Activated CD4-positive, alpha-beta memory T cell treated with anti-CD3 and anti-CD28 coated beads, Interleukin-2, amount 10 ng/mL, durations not matched to agents 7 days and 5 days (primary cell): ENCODE data around the gene ZNF536. TPM values are rescaled to one million over a fixed set of nuclear protein-coding genes. Genes with fewer than 3 reads are reported as not detected.

ENCODE experiments used
- CTCF ChIA-PET: fragments of 350-600 bp; sonication (Branson Sonifier 250); formaldehyde crosslinking; loops from one replicate; lab custom pipeline; 2021; ENCODE audit warnings: antibody characterized with exemption, inconsistent platforms; lab: Charles Lee
- POLR2A ChIA-PET: fragments of 350-600 bp; sonication (Branson Sonifier 250); formaldehyde crosslinking; loops from one replicate; lab custom pipeline; 2021; ENCODE audit warnings: antibody characterized with exemption; lab: Charles Lee
- DNase-seq: peaks from one replicate; pipeline ENCODE4 v3.0.0-alpha.2; 2020
- H3K27ac Mint-ChIP-seq: one replicate; pipeline ENCODE4 v1.8.0; 2021; ENCODE audit warnings: mild to moderate bottlenecking, mixed read lengths
- H3K27me3 Mint-ChIP-seq: one replicate; pipeline ENCODE4 v1.8.0; 2021; ENCODE audit warnings: mixed read lengths
- H3K36me3 Mint-ChIP-seq: one replicate; pipeline ENCODE4 v1.8.0; 2021; ENCODE audit warnings: low read depth, mixed read lengths
- H3K4me1 Mint-ChIP-seq: one replicate; pipeline ENCODE4 v1.8.0; 2021; ENCODE audit warnings: mixed read lengths
- H3K4me3 Mint-ChIP-seq: one replicate; pipeline ENCODE4 v1.8.0; 2021; ENCODE audit warnings: mild to moderate bottlenecking, mixed read lengths
- H3K9me3 Mint-ChIP-seq: one replicate; pipeline ENCODE4 v1.8.0; 2021; ENCODE audit warnings: mixed read lengths
- total RNA-seq, 2 experiments: library from RNA; stranded (reverse); gene quantifications; one replicate each; pipeline ENCODE4 v1.2.3, GENCODE V29; 2021

Gene ZNF536
- total RNA-seq, 2 experiments from 2014 or later = not detected

DNA sequence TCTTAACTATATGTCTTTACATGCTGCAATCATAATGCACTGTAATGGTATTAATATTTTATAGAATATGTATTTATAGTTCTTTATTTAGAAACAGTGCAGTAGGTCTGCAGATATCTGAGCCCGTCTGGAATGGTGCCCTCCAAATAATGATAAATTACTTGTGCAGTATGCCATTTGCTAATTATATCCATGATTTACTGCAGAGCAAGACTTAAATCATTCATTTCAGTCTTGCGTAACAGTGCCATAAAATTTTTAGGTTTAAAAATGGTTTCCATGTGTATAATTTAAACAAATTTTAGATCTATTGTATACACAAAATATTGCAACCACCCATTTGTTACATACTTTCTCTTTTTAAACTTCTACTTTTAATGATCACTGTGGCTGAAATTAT lies 175.1 kb downstream of the ZNF536 start:
- POLR2A ChIA-PET = no interaction called here
- Mint-ChIP-seq H3K4me1 (no peaks in the 10 kb centered on the region), H3K9me3 (no peaks in the 10 kb centered on the region), H3K27ac (no peak overlapping the region), H3K27me3 (peaks cover 1% of the 10 kb centered on the region), H3K4me3 (no peak overlapping the region), H3K36me3 (no peaks in the 10 kb centered on the region)
- CTCF ChIA-PET = no interaction called here
- no peak for DNase-seq

DNA sequence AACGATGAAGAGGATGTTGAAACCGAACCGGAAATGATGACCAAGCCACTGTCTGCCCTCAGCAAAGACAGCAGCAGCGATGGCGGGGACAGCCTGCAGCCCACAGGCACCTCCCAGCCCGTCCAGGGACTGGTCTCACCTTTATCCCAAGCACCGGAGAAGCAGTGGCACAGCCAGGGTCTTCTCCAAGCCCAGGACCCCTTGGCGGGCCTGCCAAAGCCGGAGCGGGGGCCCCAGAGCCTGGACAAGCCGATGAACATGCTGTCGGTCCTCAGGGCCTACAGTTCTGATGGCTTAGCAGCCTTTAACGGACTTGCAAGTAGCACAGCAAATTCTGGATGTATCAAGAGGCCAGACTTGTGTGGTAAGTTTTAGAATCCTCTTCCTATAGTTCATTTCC lies 177.0 kb downstream of the ZNF536 start:
- Mint-ChIP-seq H3K9me3 (no peaks in the 10 kb centered on the region), H3K27me3 (peaks cover 1% of the 10 kb centered on the region), H3K4me3 (no peak overlapping the region), H3K4me1 (no peaks in the 10 kb centered on the region), H3K27ac (no peak overlapping the region), H3K36me3 (no peaks in the 10 kb centered on the region)
- ChIA-PET CTCF (no interaction called here), POLR2A (no interaction called here)
- no peak for DNase-seq

DNA sequence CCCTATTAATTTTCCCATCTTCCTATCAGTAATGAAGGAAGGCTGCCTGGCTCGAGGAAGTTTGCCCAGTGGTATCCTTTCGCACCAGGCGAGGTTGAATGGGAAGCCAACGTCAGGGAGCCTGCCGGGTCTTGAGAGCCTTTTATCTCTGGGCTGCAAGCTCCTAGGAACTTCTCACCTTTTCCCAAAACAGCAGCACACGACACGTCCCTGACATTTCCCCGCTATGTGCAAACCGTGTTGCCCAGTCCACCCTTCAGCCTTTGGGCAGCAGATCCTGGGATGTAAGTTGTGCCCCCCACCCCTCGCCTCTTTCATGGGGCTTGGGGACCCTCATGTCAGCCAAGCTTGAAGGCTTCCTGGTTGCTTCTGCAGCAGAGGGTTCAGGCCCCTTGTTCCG lies 179.1 kb downstream of the ZNF536 start:
- H3K4me3 Mint-ChIP-seq = no peak overlapping the region

DNA sequence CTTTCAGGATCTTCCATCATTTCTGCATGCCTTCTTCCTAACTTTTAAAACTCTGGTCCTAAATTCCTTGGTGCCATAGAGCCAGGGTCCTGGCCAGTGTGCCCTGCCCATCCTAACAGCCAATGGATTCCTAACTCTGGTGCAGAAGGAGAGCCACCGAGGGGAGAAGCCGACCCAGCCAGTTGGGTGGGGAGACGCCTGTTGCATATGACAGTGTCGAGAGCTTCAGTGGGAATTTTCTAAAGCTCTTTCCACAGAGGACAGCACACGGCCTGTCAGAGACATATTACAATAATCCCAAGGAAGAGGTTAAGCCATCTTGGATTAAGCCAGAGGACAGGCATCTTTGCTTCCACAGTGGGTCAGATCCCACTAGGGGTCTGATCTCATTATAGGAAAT lies 180.4 kb downstream of the ZNF536 start:
- ChIA-PET CTCF (no interaction called here), POLR2A (no interaction called here)
- no peak overlapping the region for H3K27ac Mint-ChIP-seq
- peaks cover 1% of the 10 kb centered on the region for H3K27me3 Mint-ChIP-seq
- H3K4me3 Mint-ChIP-seq = no peak overlapping the region
- no peaks in the 10 kb centered on the region for H3K36me3 Mint-ChIP-seq
- no peaks in the 10 kb centered on the region for H3K4me1 Mint-ChIP-seq
- H3K9me3 Mint-ChIP-seq = no peaks in the 10 kb centered on the region
- DNase-seq = no peak

More for the DNA sequence above, 179.1 kb downstream of the ZNF536 start:
- H3K9me3 Mint-ChIP-seq = no peaks in the 10 kb centered on the region
- ChIA-PET POLR2A (no interaction called here), CTCF (no interaction called here)
- DNase-seq = no peak
- no peaks in the 10 kb centered on the region for H3K36me3 Mint-ChIP-seq
- H3K27ac Mint-ChIP-seq = no peak overlapping the region
- peaks cover 1% of the 10 kb centered on the region for H3K27me3 Mint-ChIP-seq
- no peaks in the 10 kb centered on the region for H3K4me1 Mint-ChIP-seq

DNA sequence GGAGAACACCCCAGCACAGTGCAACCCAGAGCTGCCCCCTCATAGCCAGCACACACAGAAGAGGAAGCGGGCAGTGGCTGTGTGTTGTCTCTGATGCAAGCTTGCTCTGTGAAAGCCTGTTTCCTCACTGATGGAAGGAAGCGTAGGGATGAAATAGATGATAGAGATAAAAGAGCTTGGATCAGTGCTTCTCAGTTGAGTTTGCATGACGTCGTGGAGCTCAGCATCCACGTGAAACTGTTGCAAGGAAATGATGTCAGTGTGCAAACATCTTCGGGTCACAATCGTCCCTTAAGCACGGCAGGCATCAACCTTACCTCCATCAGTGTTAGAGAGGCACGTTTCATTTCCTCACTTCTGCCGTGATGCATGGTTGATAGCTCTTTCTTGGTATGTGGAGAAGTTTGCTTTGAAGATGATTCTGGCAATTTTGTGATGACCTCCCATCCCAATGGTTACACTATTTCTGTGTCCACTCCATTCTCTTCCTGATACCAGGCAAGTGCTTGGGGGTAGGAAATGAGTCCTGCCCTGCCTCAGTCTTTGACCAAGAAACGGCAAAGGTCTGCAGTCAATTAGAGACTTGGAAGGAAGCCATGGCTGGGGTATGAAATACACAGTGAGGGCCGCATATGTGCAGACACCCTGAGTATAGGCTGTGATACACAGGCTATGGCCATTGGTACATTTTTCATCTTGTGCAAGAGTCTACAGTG lies 183.0 kb downstream of the ZNF536 start:
- Mint-ChIP-seq H3K27ac (no peak overlapping the region), H3K9me3 (no peaks in the 10 kb centered on the region), H3K4me1 (no peaks in the 10 kb centered on the region), H3K27me3 (peaks cover 1% of the 10 kb centered on the region), H3K36me3 (no peaks in the 10 kb centered on the region), H3K4me3 (no peak overlapping the region)
- ChIA-PET CTCF (no interaction called here), POLR2A (no interaction called here)
- no peak for DNase-seq

DNA sequence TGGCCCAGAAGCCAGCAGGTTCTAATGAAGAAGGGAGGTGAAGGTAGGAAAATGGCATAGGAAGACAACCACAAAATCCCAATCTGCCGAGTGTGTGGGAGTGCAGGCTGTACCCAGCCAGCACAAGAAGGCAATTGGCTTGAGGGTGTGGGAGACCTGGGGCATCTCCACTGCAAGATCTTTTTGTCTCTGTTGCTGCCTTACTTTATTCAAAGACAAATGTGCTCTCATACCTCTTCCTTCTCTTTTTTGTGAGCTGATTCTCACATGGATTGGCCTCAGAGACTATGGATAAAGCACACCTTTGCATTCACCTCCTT lies 183.6 kb downstream of the ZNF536 start:
- CTCF ChIA-PET = no interaction called here
- POLR2A ChIA-PET = no interaction called here
- H3K27me3 Mint-ChIP-seq = no peaks in the 10 kb centered on the region

DNA sequence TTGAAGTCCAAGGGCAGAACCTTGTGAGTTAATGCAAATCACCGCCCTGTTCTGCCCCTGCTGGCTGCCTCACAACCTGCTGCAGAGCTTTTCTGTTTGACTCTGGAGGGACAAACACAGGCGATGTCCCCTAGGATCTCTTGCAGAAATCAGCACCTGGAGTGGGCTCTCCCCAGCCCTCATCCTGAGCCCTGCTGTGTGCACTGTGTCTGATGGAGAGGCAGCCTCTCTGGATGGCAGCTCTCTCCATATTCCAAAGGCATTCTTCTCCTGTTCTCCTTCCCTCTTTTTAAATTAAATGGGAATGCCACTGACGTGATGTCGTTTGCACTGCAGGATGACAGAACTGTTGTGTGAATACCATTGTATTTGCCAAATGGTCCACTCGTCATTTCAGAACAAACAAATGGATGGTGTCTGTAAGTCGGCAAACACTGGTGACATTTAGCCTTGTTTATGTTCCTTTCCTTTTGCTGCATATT lies 184.1 kb downstream of the ZNF536 start:
- H3K4me1 Mint-ChIP-seq = no peaks in the 10 kb centered on the region
- H3K36me3 Mint-ChIP-seq = no peaks in the 10 kb centered on the region
- no peak overlapping the region for H3K27ac Mint-ChIP-seq
- ChIA-PET POLR2A (no interaction called here), CTCF (no interaction called here)
- DNase-seq = no peak
- no peak overlapping the region for H3K4me3 Mint-ChIP-seq
- no peaks in the 10 kb centered on the region for H3K27me3 Mint-ChIP-seq
- no peaks in the 10 kb centered on the region for H3K9me3 Mint-ChIP-seq

More for the DNA sequence above, 183.6 kb downstream of the ZNF536 start:
- DNase-seq = no peak
- Mint-ChIP-seq H3K4me3 (no peak overlapping the region), H3K36me3 (no peaks in the 10 kb centered on the region), H3K4me1 (no peaks in the 10 kb centered on the region), H3K9me3 (no peaks in the 10 kb centered on the region), H3K27ac (no peak overlapping the region)

DNA sequence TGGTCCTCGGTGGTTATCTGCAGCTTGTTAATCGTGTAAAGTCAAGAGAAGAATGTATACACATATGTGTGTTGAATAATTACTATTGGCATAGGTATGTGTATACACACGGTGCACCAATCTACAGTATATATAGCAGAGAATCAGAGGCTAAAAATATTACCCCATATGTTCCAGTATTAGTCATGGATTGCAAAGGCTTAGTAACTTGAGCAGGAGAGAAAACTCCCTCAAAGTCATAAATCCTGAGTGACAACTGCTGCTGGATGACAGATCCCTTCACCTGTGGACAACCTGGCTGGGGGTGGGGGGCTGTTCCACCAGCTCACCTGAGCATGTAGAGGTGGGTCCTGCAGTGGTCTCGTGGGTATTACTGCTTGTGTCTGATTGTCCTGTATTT lies 185.0 kb downstream of the ZNF536 start:
- Mint-ChIP-seq H3K9me3 (no peaks in the 10 kb centered on the region), H3K4me1 (no peaks in the 10 kb centered on the region), H3K27ac (no peak overlapping the region), H3K4me3 (no peak overlapping the region), H3K27me3 (no peaks in the 10 kb centered on the region), H3K36me3 (no peaks in the 10 kb centered on the region)
- ChIA-PET POLR2A (no interaction called here), CTCF (no interaction called here)
- no peak for DNase-seq

DNA sequence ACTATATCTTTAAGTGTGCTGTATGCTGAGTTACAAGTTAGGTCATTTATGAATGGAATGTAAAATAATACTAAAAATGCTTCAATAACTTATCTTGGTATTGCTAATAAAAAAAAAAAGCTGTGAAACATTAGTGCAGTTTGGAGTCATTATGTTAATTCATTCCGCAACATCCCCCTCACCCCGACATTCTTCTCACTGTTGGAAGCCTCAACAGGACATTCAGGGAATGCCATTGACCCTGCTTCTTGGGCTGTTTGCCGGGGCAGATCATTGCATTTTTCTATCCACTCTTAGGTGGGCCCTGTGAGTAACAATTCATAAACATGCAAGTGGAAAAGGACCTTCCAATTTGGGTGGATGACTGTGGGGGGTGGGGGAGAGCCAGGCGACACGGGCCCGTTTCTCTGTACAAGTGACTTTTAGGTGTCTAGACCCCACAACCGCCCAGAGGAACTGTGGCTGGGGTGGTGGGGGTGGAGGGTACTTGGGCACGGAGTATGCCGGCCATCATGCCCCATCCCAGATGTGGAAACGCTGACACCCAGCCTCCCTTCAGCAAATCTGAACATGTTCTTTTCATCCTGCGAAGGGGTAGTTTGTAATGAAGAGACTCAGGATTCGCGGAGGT lies 185.9 kb downstream of the ZNF536 start:
- ChIA-PET POLR2A (no interaction called here), CTCF (no interaction called here)

DNA sequence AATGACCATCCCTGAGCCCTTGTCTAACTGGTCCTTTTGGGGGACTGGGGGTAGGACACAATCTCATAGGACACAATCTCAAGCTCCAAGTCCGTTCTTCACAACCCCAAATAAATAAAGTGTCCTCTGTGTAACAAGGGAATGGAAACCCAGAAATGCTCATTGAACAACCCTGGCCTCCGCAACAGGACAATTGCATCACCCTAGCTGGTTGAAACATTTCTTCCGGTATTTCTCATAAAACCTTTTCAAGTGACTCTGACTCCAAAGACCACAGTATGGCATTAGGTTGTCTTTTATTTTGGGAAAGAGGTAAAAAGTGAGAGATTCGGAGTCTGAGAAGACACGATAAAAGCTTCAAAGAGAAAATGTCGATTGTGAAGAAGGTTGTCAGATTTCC lies 186.6 kb downstream of the ZNF536 start:
- Mint-ChIP-seq H3K4me3 (no peak overlapping the region), H3K36me3 (no peaks in the 10 kb centered on the region), H3K27me3 (no peaks in the 10 kb centered on the region), H3K27ac (no peak overlapping the region), H3K4me1 (no peaks in the 10 kb centered on the region), H3K9me3 (no peaks in the 10 kb centered on the region)
- DNase-seq = no peak
- ChIA-PET POLR2A (no interaction called here), CTCF (no interaction called here)

More for the DNA sequence above, 185.9 kb downstream of the ZNF536 start:
- Mint-ChIP-seq H3K27ac (no peak overlapping the region), H3K4me1 (no peaks in the 10 kb centered on the region), H3K27me3 (no peaks in the 10 kb centered on the region), H3K36me3 (no peaks in the 10 kb centered on the region), H3K4me3 (no peak overlapping the region), H3K9me3 (no peaks in the 10 kb centered on the region)
- no peak for DNase-seq

DNA sequence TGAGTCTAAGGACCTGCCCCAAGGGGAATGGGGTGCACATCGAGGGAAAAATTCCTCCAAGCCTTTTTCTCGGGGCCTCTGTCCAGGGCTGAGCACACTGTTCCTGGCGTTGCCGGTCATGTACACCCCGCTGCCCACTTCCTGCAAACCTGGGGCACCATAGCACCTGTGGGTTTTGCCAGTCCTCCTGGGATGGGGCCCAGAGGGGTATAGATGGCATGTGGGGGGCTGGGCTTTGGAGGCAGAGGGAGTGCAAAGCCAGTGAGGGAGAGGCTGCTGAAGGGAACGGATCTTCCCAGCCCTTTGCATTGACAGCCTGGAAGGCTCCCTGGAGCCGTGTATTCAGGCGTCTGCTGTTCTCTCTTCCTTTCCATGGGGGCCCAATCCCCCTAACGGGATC lies 187.3 kb downstream of the ZNF536 start:
- Mint-ChIP-seq H3K4me3 (no peak overlapping the region), H3K27ac (no peak overlapping the region), H3K4me1 (no peaks in the 10 kb centered on the region), H3K9me3 (no peaks in the 10 kb centered on the region), H3K27me3 (no peaks in the 10 kb centered on the region), H3K36me3 (no peaks in the 10 kb centered on the region)
- CTCF ChIA-PET = no interaction called here
- DNase-seq = no peak
- POLR2A ChIA-PET = no interaction called here

DNA sequence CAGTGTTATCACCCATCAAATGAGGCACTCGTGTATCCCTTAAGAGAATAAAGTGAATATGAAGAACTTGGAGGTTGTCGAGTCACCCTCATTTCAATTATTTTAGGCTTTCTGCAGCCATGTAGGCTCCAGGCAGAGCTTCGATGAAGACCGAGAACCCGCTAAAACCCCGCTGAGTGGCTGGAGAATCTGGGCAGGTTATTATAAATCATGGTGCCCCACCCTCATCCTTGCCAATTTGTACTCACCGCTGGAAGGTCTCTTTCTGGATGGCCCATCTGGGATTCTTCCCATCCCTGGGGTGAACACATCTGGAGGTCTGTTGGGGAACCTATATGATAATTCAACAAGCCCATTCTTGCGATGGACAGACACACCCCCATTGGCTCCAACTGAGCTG lies 190.8 kb downstream of the ZNF536 start:
- H3K4me1 Mint-ChIP-seq = no peaks in the 10 kb centered on the region
- POLR2A ChIA-PET = no interaction called here
- CTCF ChIA-PET = no interaction called here
- no peak for DNase-seq
- no peaks in the 10 kb centered on the region for H3K36me3 Mint-ChIP-seq
- no peak overlapping the region for H3K27ac Mint-ChIP-seq
- H3K27me3 Mint-ChIP-seq = no peaks in the 10 kb centered on the region
- no peaks in the 10 kb centered on the region for H3K9me3 Mint-ChIP-seq
- H3K4me3 Mint-ChIP-seq = no peak overlapping the region

DNA sequence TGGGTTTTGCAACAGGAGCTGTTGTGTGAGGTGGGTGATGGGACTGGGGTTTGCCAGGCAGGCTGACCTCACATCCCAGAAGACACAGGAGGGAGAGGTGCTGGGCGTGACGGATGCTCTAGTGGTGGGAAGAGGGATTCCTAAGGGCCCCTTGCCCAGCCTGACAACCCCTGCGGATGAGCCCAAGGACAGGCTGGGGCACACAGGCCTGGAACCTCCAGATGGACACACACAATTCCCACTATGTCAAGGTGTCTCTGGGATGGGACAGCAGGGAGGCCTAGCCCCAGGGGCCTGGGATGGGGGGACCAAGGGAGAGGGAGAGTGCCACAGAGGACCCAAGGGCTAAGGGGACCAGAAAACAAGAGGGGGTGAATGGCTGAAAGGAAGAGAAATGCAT lies 191.5 kb downstream of the ZNF536 start:
- DNase-seq = no peak
- no peak overlapping the region for H3K27ac Mint-ChIP-seq
- H3K4me3 Mint-ChIP-seq = no peak overlapping the region
- H3K27me3 Mint-ChIP-seq = no peaks in the 10 kb centered on the region
- H3K4me1 Mint-ChIP-seq = no peaks in the 10 kb centered on the region
- H3K36me3 Mint-ChIP-seq = no peaks in the 10 kb centered on the region
- POLR2A ChIA-PET = no interaction called here
- CTCF ChIA-PET = no interaction called here
- no peaks in the 10 kb centered on the region for H3K9me3 Mint-ChIP-seq

DNA sequence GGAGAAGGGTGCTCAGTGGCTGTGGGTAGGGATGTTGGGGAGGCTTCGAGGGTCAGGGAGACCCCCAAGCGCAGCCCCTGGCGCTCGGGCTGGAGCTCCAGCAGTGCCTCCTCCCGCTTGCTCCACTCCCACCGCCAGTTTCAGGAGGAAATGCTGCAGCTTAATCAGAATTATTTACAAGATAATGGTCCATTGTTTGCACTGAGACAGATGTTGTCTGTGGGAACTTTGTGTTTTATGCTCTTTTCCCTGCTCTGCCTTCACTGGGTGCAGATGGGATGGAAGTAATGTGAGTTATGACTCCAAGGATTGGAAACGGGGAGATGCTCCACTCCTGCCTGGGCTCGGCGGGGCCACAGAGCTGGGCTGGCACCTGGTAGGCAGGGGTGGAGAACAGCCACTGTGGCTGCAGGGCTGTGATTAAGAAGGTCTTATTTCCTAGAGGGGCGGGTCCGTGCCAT lies 192.4 kb downstream of the ZNF536 start:
- no peaks in the 10 kb centered on the region for H3K4me1 Mint-ChIP-seq
- CTCF ChIA-PET = no interaction called here
- no peak for DNase-seq
- H3K27ac Mint-ChIP-seq = no peak overlapping the region
- H3K27me3 Mint-ChIP-seq = no peaks in the 10 kb centered on the region
- H3K36me3 Mint-ChIP-seq = no peaks in the 10 kb centered on the region
- POLR2A ChIA-PET = no interaction called here
- no peaks in the 10 kb centered on the region for H3K9me3 Mint-ChIP-seq
- no peak overlapping the region for H3K4me3 Mint-ChIP-seq
